Measurements from ENCODE around the gene STAMBPL1.

GRCh38 chr10:88903715-88904114, 23.7 kb downstream of the STAMBPL1 start:
- TF ChIP-seq CTCF (IDR thresholded peaks at IDR 0.05) = no peak
- TF ChIP-seq POLR2A (IDR thresholded peaks at IDR 0.05) = no peak

Data from vagina (tissue), 2 donors.